Smooth muscle cell (in vitro differentiated cells): ENCODE results near the gene KLHDC8B. TPM values are rescaled to one million over a fixed set of nuclear protein-coding genes. Genes with fewer than 3 reads are reported as not detected.
A peak's percentile ranks its signal among the peaks of the same experiment; 100 is the strongest.
"Not testable (repeated sequence)": the region's sequence is repeated elsewhere in the genome, so short reads cannot be mapped to it uniquely, and the experiment has no call there.

Source experiments
- DNase-seq: peaks from one replicate; lab custom pipeline; 2025; ENCODE audit not compliant: unreplicated experiment; lab: John Stamatoyannopoulos, UW
- H2AFZ ChIP-seq: fragments of 200-600 bp; sonication (generic); 2 replicates; pipeline ENCODE4 v1.6.0; 2016; ENCODE audit warnings: antibody characterized with exemption, low read depth, mild to moderate bottlenecking
- H3F3A ChIP-seq: fragments of 200-600 bp; sonication (generic); 2 replicates; pipeline ENCODE4 v1.6.0; 2017; ENCODE audit warnings: antibody characterized with exemption, low read depth
- H3K27ac ChIP-seq: fragments of 200-600 bp; sonication (generic); 2 replicates; pipeline ENCODE4 v1.5.1; 2016; ENCODE audit warnings: low read depth, mild to moderate bottlenecking
- H3K27me3 ChIP-seq: fragments of 200-600 bp; sonication (generic); 2 replicates; pipeline ENCODE4 v1.6.1; 2016; ENCODE audit warnings: low read depth, mild to moderate bottlenecking
- H3K36me3 ChIP-seq: fragments of 200-600 bp; sonication (generic); 2 replicates; pipeline ENCODE4 v1.5.1; 2016; ENCODE audit warnings: low read depth
- H3K4me1 ChIP-seq: fragments of 200-600 bp; sonication (generic); 2 replicates; pipeline ENCODE4 v1.5.1; 2016; ENCODE audit warnings: low read depth
- H3K4me2 ChIP-seq: fragments of 200-600 bp; sonication (generic); 2 replicates; pipeline ENCODE4 v1.6.0; 2016; ENCODE audit warnings: mild to moderate bottlenecking
- H3K4me3 ChIP-seq: fragments of 200-600 bp; sonication (generic); 2 replicates; pipeline ENCODE4 v1.5.1; 2016; ENCODE audit warnings: mild to moderate bottlenecking
- H3K79me2 ChIP-seq: fragments of 200-600 bp; sonication (generic); 2 replicates; pipeline ENCODE4 v1.6.0; 2016; ENCODE audit warnings: low read depth, mild to moderate bottlenecking
- H3K9ac ChIP-seq: fragments of 200-600 bp; sonication (generic); 2 replicates; pipeline ENCODE4 v1.6.0; 2016; ENCODE audit warnings: low read depth
- H3K9me3 ChIP-seq: fragments of 200-600 bp; sonication (generic); replicated peaks from 2 replicates; pipeline ENCODE4 v1.5.1; 2016; ENCODE audit warnings: low read depth
- H4K20me1 ChIP-seq: fragments of 200-600 bp; sonication (generic); 2 replicates; pipeline ENCODE4 v1.6.0; 2016; ENCODE audit warnings: low read depth
- CTCF ChIP-seq: fragments of 200-600 bp; sonication (generic); IDR thresholded peaks from 2 replicates; pipeline ENCODE4 v1.5.1; 2017; ENCODE audit warnings: borderline replicate concordance, mild to moderate bottlenecking, antibody characterized with exemption; ENCODE audit not compliant: insufficient read depth, poor library complexity, severe bottlenecking
- WGBS: methylation state at CpG from one replicate; pipeline ENCODE4 v1.1.7; 2016; ENCODE audit warnings: low lambda C conversion rate; 5-methylcytosine and 5-hydroxymethylcytosine counted together
- polyA plus RNA-seq: library from polyadenylated mRNA; unstranded; fragments of >200 nt; fragmentation: Nextera tagmentation; extraction: Ambion mirVana; gene quantifications from 2 replicates; pipeline ENCODE4 v1.2.1, GENCODE V29; 2016
- total RNA-seq: library from RNA; depleted of rRNA; stranded (reverse); fragments of >200 nt; gene quantifications from 2 replicates; pipeline ENCODE4 v1.2.3, GENCODE V29; 2014

Gene KLHDC8B
- total and polyA plus RNA-seq, 2 experiments from 2014 or later = 22.5 to 42.1 TPM

- H4K20me1 ChIP-seq = no peaks in the 10 kb centered on the region
- no peak overlapping the region for H3K4me2 ChIP-seq
- no peak overlapping the region for H3K4me3 ChIP-seq
- H3K9ac ChIP-seq = no peak overlapping the region
- no peaks in the 10 kb centered on the region for H3K4me1 ChIP-seq
- H3K27me3 ChIP-seq = no peaks in the 10 kb centered on the region
- H3K36me3 ChIP-seq = no peaks in the 10 kb centered on the region
- 93% methylated on average over 2 of the region's 2 CpGs for WGBS
- no peak for DNase-seq
- no peak overlapping the region for H2AFZ ChIP-seq
- H3F3A ChIP-seq = no peaks in the 10 kb centered on the region
- no peak overlapping the region for H3K27ac ChIP-seq
- H3K9me3 ChIP-seq = no peaks in the 10 kb centered on the region
- no peak for TF ChIP-seq CTCF
- H3K79me2 ChIP-seq = no peaks in the 10 kb centered on the region
Observed at GRCh38 chr3:49213998-49214397, 42.6 kb downstream of the KLHDC8B start.

GRCh38 chr3:49216687-49217086 lies 45.3 kb downstream of the KLHDC8B start:
- H2AFZ ChIP-seq, H3K9ac ChIP-seq, H3K79me2 ChIP-seq, H3K4me1 ChIP-seq, H3K9me3 ChIP-seq, H4K20me1 ChIP-seq, DNase-seq, H3F3A ChIP-seq, H3K36me3 ChIP-seq, H3K4me3 ChIP-seq, H3K27ac ChIP-seq, H3K4me2 ChIP-seq, H3K27me3 ChIP-seq: not testable (repeated sequence)
- WGBS = 74% methylated on average over 3 of the region's 3 CpGs

- not testable (repeated sequence) for H2AFZ ChIP-seq, H3K4me1 ChIP-seq, H3K4me3 ChIP-seq, H3K9me3 ChIP-seq, H3K36me3 ChIP-seq, H3K79me2 ChIP-seq, DNase-seq, H3K27ac ChIP-seq, H4K20me1 ChIP-seq, H3F3A ChIP-seq, H3K4me2 ChIP-seq, H3K9ac ChIP-seq, H3K27me3 ChIP-seq
Observed at GRCh38 chr3:49217108-49217507, 45.7 kb downstream of the KLHDC8B start.

- Histone ChIP-seq H3K4me1 (no peaks in the 10 kb centered on the region), H3K9me3 (no peaks in the 10 kb centered on the region), H3K27me3 (no peaks in the 10 kb centered on the region), H3K27ac (peak overlapping the region; percentile 27), H3K79me2 (no peaks in the 10 kb centered on the region), H3K4me2 (no peak overlapping the region), H3F3A (no peaks in the 10 kb centered on the region), H3K36me3 (no peaks in the 10 kb centered on the region), H2AFZ (no peak overlapping the region), H3K9ac (no peak overlapping the region), H3K4me3 (no peak overlapping the region), H4K20me1 (no peaks in the 10 kb centered on the region)
- WGBS = 91% methylated on average over 7 of the region's 7 CpGs
- no peak for TF ChIP-seq CTCF
- no peak for DNase-seq
Observed at GRCh38 chr3:49217688-49218470, 46.5 kb downstream of the KLHDC8B start.

GRCh38 chr3:49218471-49218989 lies 47.1 kb downstream of the KLHDC8B start:
- H3K9me3 ChIP-seq, H3F3A ChIP-seq, H3K4me2 ChIP-seq, DNase-seq, H3K27me3 ChIP-seq, H3K36me3 ChIP-seq, H2AFZ ChIP-seq, H3K4me3 ChIP-seq, H4K20me1 ChIP-seq, H3K79me2 ChIP-seq, H3K4me1 ChIP-seq, H3K9ac ChIP-seq: not testable (repeated sequence)
- 58% methylated on average over 6 of the region's 6 CpGs for WGBS
- peak overlapping the region; percentile 27 for H3K27ac ChIP-seq
